GM12872 (cell line): ENCODE data around the gene DENND5B.

Source experiments
- TF ChIP-seq, protein P1 (sequence below): IDR thresholded peaks from 3 replicates; pipeline ENCODE4 v1.5.1; 2011; ENCODE audit warnings: low read depth, mild to moderate bottlenecking, low read length, moderate library complexity; ENCODE audit not compliant: insufficient read depth

Gene DENND5B

DNA sequence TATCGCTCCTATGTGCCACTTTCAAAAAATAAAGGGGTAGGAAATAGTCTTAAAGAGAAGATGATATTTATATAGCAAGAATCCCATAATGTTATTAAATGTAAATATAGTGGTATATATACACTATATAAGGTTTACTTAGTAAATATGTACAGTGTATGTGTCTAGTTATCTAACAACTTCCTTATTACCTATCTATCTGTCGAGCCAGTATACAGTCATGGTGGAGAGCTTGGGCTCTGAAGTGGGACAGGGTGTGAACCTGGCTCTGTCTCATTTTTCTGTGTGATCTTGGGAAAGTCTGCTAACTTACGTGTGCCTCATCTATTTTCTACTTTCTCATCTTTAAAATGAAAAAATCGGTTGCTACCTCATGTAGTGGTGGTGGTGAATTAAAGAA, 202.2 kb downstream of the DENND5B start:
- TF ChIP-seq, protein P1, sequence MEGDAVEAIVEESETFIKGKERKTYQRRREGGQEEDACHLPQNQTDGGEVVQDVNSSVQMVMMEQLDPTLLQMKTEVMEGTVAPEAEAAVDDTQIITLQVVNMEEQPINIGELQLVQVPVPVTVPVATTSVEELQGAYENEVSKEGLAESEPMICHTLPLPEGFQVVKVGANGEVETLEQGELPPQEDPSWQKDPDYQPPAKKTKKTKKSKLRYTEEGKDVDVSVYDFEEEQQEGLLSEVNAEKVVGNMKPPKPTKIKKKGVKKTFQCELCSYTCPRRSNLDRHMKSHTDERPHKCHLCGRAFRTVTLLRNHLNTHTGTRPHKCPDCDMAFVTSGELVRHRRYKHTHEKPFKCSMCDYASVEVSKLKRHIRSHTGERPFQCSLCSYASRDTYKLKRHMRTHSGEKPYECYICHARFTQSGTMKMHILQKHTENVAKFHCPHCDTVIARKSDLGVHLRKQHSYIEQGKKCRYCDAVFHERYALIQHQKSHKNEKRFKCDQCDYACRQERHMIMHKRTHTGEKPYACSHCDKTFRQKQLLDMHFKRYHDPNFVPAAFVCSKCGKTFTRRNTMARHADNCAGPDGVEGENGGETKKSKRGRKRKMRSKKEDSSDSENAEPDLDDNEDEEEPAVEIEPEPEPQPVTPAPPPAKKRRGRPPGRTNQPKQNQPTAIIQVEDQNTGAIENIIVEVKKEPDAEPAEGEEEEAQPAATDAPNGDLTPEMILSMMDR = no peak

DNA sequence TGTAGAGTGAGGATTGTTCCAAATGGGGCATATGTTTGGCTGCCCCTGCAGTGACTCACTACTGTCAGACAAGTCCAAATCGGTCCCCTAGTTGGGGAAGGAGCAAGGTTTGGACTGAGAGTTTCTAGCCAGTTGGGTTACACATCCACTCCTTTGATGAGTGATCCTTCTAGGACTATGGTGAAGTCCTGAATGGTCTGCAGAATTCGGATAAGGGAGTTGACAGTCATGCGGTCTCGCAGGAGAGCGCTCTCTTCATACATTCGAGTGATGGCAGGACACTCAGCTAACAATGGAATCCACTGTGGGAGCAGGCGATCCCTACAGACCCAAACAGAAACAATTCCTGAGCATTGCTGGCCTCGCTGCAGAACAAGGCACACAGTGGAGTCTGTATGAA, 203.5 kb downstream of the DENND5B start:
- TF ChIP-seq, protein P1 = no peak

DNA sequence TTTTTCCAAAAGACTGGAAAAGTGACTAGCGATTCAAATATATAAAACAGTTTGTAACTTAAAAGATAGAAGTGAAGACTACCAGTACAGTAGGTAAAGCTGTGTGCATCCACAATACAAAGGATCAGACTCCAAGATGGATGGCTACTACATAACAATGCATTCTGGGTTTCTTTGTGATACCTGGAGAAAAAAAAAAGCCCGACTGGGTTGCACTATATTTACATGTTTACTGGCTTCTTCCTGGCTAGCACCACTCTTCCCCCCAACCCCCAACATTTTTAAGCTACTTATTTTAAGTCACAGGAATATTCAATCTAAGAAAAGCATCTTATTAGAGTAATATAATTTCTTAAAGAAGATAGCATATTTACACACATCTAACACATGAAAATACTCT, 203.9 kb downstream of the DENND5B start:
- TF ChIP-seq, protein P1 = no peak

DNA sequence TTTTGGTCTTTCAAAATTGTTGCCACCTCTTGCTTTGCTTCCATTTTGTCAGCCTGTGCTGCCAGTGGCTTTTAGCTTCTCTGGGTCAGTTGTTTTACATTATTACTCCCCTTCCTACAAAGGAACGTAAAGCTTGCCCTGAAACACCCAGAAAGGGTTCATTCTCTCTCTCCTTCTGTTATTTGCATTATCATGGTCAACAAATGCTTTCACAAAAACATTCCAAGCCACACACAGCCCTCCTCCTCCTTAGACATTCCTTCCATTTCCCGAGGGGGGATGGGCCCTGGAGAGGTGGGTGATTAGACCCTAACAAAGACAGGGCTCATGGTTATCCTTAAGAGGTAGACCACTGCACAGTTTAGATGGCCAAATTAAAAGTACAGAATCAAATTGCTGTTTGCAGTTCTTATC, 204.6 kb downstream of the DENND5B start:
- TF ChIP-seq, protein P1 = no peak

DNA sequence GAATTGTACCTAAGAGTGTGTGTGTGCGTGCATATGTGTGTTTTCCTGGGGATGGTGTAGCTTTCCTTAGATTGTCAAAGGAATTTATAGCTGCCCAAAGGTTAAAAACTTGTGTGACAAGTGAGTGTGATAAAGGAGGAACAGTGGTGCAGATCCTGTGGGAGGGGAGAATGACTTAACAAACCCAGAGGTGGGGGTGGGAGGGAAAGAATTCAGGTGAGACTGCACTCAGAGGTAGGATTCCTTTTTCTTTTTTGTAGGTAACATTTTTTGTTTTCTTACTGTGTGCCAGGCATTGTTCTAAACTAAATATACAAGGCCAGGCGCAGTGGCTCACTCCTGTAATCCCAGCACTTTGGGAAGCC, 219.7 kb downstream of the DENND5B start:
- TF ChIP-seq, protein P1 = no peak

DNA sequence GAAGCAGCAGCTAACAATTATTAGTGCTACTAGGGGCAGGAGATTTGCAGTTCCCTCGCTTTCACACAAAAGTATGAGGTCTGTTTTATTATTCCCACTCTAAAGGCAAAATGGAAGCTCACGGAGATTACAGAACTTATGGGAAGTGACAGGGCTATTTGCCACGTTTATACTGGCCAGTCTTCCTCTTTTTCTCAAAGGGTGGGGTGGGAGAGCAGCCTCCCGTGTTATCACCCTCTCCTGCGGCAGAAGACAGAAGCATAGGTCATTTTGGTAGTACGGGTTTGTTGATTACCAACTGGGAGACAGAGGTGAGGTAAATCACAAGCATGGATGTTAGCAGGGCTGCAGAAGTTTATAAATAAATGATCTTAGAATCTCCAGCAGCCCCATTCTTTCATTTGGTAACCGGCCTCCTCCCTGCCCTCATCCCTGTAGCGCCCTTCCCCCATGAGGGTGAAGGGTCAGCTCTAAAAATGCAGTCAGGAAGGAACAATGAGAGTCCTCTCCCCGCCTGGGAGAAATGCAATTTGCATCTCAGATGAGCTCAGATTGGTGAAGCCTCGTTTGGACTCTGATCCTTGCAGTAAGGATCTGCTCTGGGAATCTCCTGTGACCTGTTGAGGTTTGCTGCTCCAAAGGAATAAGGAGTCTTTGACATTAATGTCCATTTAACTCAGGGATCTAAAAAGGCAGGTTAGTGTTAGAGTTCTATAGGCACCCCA, 220.2 kb downstream of the DENND5B start:
- TF ChIP-seq, protein P1 = no peak

DNA sequence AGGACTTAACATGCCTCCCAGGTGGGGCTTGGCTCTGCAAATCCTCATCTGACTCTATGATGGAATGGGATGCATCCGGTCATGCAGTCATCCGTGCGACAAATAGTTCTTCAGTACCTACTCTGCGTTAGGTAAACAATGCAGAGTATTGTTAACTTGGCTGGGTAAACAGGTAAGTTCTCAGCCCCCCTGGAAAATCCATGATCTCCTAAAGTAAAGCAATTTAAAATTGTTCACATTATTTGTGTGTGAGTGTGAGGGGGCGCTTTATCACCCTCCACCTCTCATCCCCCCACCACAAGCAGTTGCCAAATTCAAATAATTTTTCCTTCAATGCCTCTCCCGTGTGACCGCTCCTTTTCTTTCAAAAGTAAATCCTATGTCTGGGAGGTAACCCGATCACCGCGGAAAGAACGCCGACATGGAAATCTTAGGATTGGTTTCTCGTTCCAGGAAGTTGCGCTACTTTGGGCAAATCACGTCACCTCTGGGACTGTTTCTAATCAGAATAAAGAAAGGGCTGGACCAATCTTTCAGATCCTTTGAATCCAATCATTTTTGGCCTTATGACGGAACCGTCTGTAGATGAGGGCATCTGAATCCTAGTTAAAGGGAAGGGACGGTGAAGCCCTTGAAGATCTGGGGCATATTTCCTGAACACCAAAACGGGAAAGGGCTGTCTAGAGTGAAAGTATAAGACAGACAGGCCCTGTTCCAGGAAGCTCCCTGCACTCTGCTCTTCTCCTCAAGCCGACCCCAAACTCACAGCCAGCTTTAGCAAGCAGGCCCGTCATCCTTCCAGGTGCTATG, 221.0 kb downstream of the DENND5B start:
- TF ChIP-seq, protein P1 = no peak
